ENCODE measurements around the gene SORBS2. TPM values are rescaled to one million over a fixed set of nuclear protein-coding genes. Genes with fewer than 3 reads are reported as not detected.
"Not testable (repeated sequence)": the region's sequence is repeated elsewhere in the genome, so short reads cannot be mapped to it uniquely, and the experiment has no call there.

The SORBS2 gene
- total RNA-seq, 1 donor from 2014 or later = 175 TPM

- no peak for DNase-seq (ENCODE audit: extremely low read depth, low read depth, low spot score)
These were observed 244.3 kb downstream of the SORBS2 start for GRCh38 chr4:185567381-185568376.

- peak; percentile 85 for DNase-seq (ENCODE audit: extremely low read depth, low read depth, low spot score)
These were observed 245.0 kb downstream of the SORBS2 start for GRCh38 chr4:185566972-185567371.

- DNase-seq (ENCODE audit: extremely low read depth, low read depth, low spot score) = no peak
These were observed 245.6 kb downstream of the SORBS2 start for GRCh38 chr4:185566425-185566824.

- no peak for DNase-seq (ENCODE audit: extremely low read depth, low read depth, low spot score)
These were observed 246.3 kb downstream of the SORBS2 start for GRCh38 chr4:185565696-185566095.

GRCh38 chr4:185564349-185564748, 247.6 kb downstream of the SORBS2 start:
- DNase-seq (ENCODE audit: extremely low read depth, low read depth, low spot score) = no peak

- no peak for DNase-seq (ENCODE audit: extremely low read depth, low read depth, low spot score)
These were observed 249.5 kb downstream of the SORBS2 start for GRCh38 chr4:185562531-185562930.

- no peak for DNase-seq (ENCODE audit: extremely low read depth, low read depth, low spot score)
These were observed 251.7 kb downstream of the SORBS2 start for GRCh38 chr4:185560316-185560715.

GRCh38 chr4:185559915-185560281, 252.1 kb downstream of the SORBS2 start:
- peak; percentile 86 for DNase-seq (ENCODE audit: extremely low read depth, low read depth, low spot score)

- not testable (repeated sequence) for DNase-seq (ENCODE audit: extremely low read depth, low read depth, low spot score)
These were observed 252.6 kb downstream of the SORBS2 start for GRCh38 chr4:185559251-185559914.

- no peak for DNase-seq (ENCODE audit: extremely low read depth, low read depth, low spot score)
These were observed 257.4 kb downstream of the SORBS2 start for GRCh38 chr4:185554365-185555126.

- no peak for DNase-seq (ENCODE audit: extremely low read depth, low read depth, low spot score)
These were observed 259.7 kb downstream of the SORBS2 start for GRCh38 chr4:185552254-185552653.

- DNase-seq (ENCODE audit: extremely low read depth, low read depth, low spot score) = no peak
These were observed 261.1 kb downstream of the SORBS2 start for GRCh38 chr4:185550933-185551332.

- no peak for DNase-seq (ENCODE audit: extremely low read depth, low read depth, low spot score)
These were observed 262.8 kb downstream of the SORBS2 start for GRCh38 chr4:185549095-185549639.

- DNase-seq (ENCODE audit: extremely low read depth, low read depth, low spot score) = no peak
These were observed 263.4 kb downstream of the SORBS2 start for GRCh38 chr4:185548587-185548986.

- no peak for DNase-seq (ENCODE audit: extremely low read depth, low read depth, low spot score)
These were observed 265.7 kb downstream of the SORBS2 start for GRCh38 chr4:185546335-185546734.

GRCh38 chr4:185542626-185543315, 269.2 kb downstream of the SORBS2 start:
- no peak for DNase-seq (ENCODE audit: extremely low read depth, low read depth, low spot score)

GRCh38 chr4:185541251-185541727, 270.7 kb downstream of the SORBS2 start:
- DNase-seq (ENCODE audit: extremely low read depth, low read depth, low spot score) = peak; percentile 52

- no peak for DNase-seq (ENCODE audit: extremely low read depth, low read depth, low spot score)
These were observed 271.4 kb downstream of the SORBS2 start for GRCh38 chr4:185540487-185541120.

- DNase-seq (ENCODE audit: extremely low read depth, low read depth, low spot score) = no peak
These were observed 272.0 kb downstream of the SORBS2 start for GRCh38 chr4:185540040-185540439.

GRCh38 chr4:185538806-185539205, 273.2 kb downstream of the SORBS2 start:
- no peak for DNase-seq (ENCODE audit: extremely low read depth, low read depth, low spot score)

All from glomerular endothelial cell (primary cell).